HG03457 (cell line): ENCODE results near the gene CFAP97D2.
"Not testable (repeated sequence)": the region's sequence is repeated elsewhere in the genome, so short reads cannot be mapped to it uniquely, and the experiment has no call there.

Experiments
- ATAC-seq: cut with Tn5 transposase; IDR thresholded peaks from one replicate; pipeline ENCODE4 v1.9.1; 2021; ENCODE audit warnings: moderate number of reproducible peaks; ENCODE audit not compliant: unreplicated experiment

The CFAP97D2 gene

GRCh38 chr13:114142640-114143490 is 36.2 kb upstream of the CFAP97D2 start:
- no peak for ATAC-seq

- no peak for ATAC-seq
These were observed 35.1 kb upstream of the CFAP97D2 start for GRCh38 chr13:114143806-114144605.

GRCh38 chr13:114144606-114145244 is 34.3 kb upstream of the CFAP97D2 start:
- ATAC-seq, result no peak

GRCh38 chr13:114145256-114145655 is 33.8 kb upstream of the CFAP97D2 start:
- ATAC-seq, result no peak

- no peak for ATAC-seq
These were observed 33.3 kb upstream of the CFAP97D2 start for GRCh38 chr13:114145722-114146121.

- ATAC-seq, result no peak
These were observed 32.9 kb upstream of the CFAP97D2 start for GRCh38 chr13:114146173-114146572.

GRCh38 chr13:114146629-114147028 is 32.4 kb upstream of the CFAP97D2 start:
- no peak for ATAC-seq

GRCh38 chr13:114147803-114148520 is 31.1 kb upstream of the CFAP97D2 start:
- no peak for ATAC-seq

GRCh38 chr13:114148521-114148855 is 30.6 kb upstream of the CFAP97D2 start:
- peak; percentile 78 for ATAC-seq

GRCh38 chr13:114148886-114149285 is 30.2 kb upstream of the CFAP97D2 start:
- not testable (repeated sequence) for ATAC-seq

GRCh38 chr13:114149774-114150740 is 29.0 kb upstream of the CFAP97D2 start:
- ATAC-seq, result no peak

- no peak for ATAC-seq
These were observed 28.0 kb upstream of the CFAP97D2 start for GRCh38 chr13:114151031-114151430.

GRCh38 chr13:114151565-114152284 is 27.3 kb upstream of the CFAP97D2 start:
- ATAC-seq, result no peak

GRCh38 chr13:114152285-114152645 is 26.8 kb upstream of the CFAP97D2 start:
- ATAC-seq, result no peak

GRCh38 chr13:114152831-114153371 is 26.2 kb upstream of the CFAP97D2 start:
- no peak for ATAC-seq

- no peak for ATAC-seq
These were observed 25.5 kb upstream of the CFAP97D2 start for GRCh38 chr13:114153485-114154080.

GRCh38 chr13:114154476-114154875 is 24.6 kb upstream of the CFAP97D2 start:
- no peak for ATAC-seq

- no peak for ATAC-seq
These were observed 23.7 kb upstream of the CFAP97D2 start for GRCh38 chr13:114155320-114155719.
